Peyer's patch (tissue), 4 donors: ENCODE data around the gene CACNA1B.

ENCODE experiments used
- CTCF ChIP-seq, 6 experiments: fragments of 450-650 bp in 4 of 6; fragments of 200-600 bp in 2 of 6; sonication (generic) in 1 of 6; IDR thresholded peaks; one replicate each; pipeline ENCODE4 v1.5.1; 2017 to 2019; ENCODE audit warnings: antibody characterized with exemption in 6 of 6, mild to moderate bottlenecking in 3 of 6, moderate library complexity in 1 of 6
- POLR2A ChIP-seq, 2 donors: fragments of 450-650 bp; IDR thresholded peaks; one replicate each; pipeline ENCODE4 v1.5.1; 2017; ENCODE audit warnings: antibody characterized with exemption in 2 of 2, mild to moderate bottlenecking in 2 of 2, moderate library complexity in 2 of 2

DNA sequence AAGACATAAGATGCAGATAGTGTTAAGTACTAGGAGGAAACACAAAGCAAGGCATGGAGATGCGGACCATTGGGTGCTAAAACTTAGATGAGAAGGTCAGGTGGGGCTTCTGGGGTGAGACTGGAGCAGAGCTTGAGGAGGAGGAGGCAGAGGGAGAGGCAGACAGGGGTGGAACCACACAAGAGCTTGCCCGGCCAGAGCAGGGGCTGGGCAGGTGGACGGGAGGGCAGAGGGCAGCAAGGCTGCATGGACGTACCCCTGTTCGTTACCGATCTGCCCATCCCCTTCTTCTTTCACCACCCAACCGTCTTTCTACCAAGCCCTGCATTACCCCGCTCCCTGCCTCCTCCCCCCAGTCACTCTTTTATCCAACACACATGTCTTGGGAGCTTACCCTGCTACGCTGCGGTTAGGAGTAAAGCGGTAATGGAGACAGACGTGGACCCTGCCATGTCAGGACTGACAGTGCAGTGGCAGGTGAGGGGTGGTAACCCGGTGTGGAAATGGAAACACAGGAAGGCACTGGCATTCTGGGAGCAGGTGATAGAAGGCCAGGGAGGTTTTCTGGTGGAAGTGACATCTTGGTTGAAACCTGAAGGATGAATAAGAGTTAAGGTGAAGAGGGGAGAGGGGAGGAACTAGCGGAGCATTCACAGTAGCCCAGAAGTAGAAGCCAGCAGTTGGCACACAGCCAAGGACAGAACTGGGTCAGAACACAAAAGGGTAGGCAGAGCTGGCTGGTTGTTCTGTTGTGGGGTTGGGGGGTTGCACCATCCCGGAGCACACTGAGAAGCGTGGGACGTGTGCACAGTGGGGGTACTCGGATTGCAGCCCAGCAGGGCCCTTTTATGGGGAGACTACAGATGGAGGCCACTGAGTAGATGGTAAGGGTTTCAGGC is 167.2 kb downstream of the CACNA1B start:
- TF ChIP-seq CTCF (IDR thresholded peaks at IDR 0.05) (no peak), POLR2A (IDR thresholded peaks at IDR 0.05) (no peak)
